GM18498 (cell line): Measurements from ENCODE around the gene LRG1.

Experiments used
- ATAC-seq: cut with Tn5 transposase; IDR thresholded peaks from one replicate; pipeline ENCODE4 v1.9.1; 2021; ENCODE audit warnings: mild to moderate bottlenecking, moderate library complexity; ENCODE audit not compliant: unreplicated experiment

The LRG1 gene

DNA sequence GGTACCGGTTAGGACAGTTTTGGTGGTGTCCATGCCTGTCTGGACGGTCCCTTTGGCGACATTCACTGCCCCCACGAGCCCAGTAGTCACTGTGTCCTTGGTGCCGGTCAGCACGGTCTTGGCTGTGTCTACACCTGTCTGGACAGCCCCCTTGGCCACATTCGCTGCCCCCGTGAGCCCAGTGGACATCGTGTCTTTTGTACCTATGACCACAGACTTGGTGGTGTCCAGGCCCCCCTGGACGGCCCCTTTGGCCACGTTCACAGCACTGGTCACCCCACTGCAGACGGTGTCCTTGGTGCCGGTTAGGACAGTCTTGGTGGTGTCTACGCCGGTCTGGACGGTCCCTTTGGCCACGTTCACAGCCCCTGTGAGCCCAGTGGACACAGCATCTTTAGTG is 27.8 kb downstream of the LRG1 start:
- ATAC-seq: no peak

GRCh38 chr19:4511300-4512054 is 28.4 kb downstream of the LRG1 start:
- no peak for ATAC-seq

GRCh38 chr19:4510435-4511255 is 29.2 kb downstream of the LRG1 start:
- no peak for ATAC-seq

DNA sequence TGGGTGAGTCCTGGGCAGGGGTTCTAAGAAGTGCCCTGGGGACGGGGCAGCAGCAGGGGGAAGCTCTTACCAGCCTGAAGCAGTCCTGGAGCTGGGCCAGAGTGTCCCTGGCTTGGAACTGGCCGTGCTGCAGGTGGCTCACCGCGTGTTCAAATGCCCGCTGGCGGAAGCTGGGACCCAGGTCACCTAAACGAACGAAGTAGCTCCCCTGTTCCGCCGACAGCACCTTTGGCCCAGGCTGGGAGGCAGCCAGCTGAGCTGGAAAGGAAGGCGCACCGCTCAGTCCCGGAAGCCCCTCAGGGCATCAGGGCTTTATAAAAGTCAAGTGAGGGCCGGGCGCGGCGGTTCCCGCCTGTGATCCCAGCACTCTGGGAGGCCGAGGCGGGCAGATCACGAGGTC is 31.1 kb downstream of the LRG1 start:
- ATAC-seq: no peak

DNA sequence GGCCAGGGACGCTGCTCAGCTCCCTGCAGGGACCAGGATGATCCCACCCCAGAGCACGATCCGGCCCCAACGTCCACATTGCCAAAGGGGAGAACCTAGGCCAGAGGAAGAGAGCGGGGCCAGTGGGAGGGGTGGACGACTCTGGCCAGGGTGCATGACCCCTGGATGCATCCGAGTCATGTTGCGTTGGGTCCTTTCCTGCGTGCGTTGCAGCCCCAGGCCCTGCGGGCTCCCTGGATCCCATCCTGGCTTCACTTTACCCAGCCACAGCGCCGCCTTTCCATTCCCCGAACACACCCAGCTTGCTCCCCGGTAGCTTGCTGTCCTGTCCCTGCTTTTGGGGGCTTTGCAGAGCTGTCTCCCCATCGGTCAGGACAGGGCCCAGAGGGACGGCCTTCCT is 32.0 kb downstream of the LRG1 start:
- no peak for ATAC-seq

DNA sequence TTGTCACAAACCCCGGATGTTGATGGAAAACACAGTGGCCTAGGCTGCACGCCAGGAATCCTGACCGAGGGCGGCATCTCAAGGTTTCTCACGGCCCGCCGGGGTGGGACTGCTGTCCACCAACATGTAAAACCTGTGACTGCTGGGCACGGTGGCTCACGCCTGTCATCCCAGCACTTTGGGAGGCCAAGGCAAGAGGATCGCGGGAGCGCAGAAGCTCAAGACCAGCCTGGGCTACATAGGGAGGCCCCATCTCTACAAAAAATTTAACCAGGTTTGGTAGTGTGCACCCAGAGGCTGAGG is 32.7 kb downstream of the LRG1 start:
- no peak for ATAC-seq

DNA sequence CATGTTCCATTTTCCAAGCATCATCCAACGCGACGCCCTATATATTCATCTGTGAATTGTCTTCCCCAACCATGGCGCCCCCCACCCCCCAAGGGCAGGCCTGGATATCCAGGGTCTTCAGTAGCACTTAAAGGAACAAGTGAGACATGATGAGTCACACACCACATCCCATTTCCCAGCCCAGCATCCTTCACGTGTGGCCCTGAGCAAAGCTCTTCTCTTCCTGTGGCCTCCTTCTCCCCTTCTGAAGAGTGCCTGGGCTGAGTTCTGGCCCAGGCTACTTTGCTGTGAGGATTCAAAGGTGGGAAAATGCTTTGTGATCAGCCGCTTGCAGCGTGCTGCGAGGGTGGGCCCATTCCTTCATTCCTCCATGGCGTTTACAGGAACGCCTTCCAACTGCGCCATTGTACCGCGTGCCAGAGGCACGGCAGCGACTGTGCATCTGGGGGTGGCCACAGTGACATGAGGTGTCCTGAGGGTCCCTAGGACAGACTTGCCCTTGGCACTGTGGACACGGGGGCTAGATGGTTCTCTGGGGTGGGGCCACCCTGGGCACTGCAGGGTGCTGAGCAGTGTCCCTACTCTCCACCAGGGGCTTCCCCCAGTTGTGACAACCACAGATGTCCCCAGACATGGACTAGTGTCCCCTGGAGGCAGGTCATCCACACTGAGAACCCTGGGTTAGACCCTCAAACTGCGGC is 33.2 kb downstream of the LRG1 start:
- ATAC-seq: no peak

DNA sequence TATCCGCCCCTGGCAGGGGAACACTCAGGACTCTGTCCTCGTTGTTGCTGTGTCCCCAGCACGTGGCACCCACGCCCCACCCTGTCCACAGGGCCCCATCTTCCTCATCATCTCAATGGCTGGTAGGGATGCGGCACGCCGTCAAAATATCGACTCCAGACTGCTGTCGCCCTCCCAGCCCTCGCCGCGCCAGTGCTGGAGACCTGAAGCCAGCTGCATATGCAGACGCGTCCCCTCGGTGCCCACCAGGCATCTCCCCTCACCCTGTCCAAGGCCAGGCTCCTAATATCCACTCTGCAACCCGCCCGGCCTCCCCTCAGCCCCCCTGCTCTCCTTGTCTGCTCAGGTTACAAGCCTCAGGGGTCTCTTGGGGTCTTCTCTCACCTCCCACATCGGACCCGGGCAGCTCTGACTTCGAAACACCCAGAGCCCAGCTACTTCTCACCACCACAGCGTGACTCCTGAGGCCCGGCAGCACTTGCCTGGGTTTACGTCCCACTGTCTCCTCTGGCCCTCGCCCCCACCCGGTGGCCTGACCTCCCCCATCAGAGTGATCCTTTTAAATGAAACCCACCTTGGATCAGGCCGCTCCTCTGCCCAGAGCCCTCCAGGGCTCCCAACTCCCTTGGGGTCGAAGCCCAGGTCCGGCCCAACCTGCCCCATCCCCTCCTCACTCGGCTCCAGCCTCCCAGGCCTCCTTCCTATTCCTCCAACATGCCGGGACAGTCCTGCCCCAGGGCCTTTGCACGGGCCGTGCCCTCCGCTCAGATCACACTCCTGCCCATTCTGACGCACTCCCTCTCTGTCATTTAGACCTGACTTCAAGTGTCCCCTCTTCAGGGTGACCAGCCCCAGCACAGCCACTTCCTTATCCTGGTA is 34.0 kb downstream of the LRG1 start:
- no peak for ATAC-seq

DNA sequence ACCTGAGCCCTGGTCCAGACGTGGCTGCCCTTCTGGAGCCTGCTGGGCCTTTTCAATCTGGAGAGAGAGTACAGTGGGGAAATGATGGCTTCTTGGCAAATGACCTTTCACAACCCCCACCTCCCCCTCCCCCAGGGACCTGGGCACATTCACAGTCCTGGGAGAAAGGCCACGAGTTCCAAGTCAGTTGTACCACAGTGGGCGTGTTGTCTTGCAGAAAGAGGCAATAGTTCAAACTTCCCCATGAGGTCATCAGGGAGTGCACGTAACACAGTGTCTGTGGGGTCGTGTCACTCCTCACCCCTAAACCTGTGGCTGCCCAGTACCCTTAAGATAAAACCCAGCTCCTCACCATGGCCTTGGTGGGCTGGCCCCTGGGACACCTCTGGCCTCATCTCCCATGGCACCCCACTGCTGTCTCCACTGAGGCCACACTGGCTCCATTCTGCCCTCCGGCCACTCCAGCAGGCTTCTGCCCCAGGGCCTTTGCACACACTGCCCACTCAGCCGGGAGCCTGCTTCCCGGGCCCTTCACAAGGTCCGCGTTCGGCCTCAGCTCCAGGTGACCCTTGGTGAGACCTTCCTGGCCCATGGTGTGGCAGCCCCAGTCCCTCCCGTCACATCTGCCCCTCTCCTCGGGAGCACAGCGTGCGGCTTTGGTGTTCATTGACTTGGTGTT is 34.8 kb downstream of the LRG1 start:
- ATAC-seq: no peak

- ATAC-seq: no peak
Measured at GRCh38 chr19:4504297-4504701, 35.5 kb downstream of the LRG1 start.

GRCh38 chr19:4503825-4504170 is 36.0 kb downstream of the LRG1 start:
- ATAC-seq: no peak

GRCh38 chr19:4503132-4503824 is 36.6 kb downstream of the LRG1 start:
- no peak for ATAC-seq

GRCh38 chr19:4502282-4503131 is 37.3 kb downstream of the LRG1 start:
- no peak for ATAC-seq

GRCh38 chr19:4501691-4502090 is 38.1 kb downstream of the LRG1 start:
- ATAC-seq: no peak

GRCh38 chr19:4500841-4501591 is 38.8 kb downstream of the LRG1 start:
- ATAC-seq: no peak

- no peak for ATAC-seq
Measured at GRCh38 chr19:4499855-4500254, 40.0 kb downstream of the LRG1 start.

DNA sequence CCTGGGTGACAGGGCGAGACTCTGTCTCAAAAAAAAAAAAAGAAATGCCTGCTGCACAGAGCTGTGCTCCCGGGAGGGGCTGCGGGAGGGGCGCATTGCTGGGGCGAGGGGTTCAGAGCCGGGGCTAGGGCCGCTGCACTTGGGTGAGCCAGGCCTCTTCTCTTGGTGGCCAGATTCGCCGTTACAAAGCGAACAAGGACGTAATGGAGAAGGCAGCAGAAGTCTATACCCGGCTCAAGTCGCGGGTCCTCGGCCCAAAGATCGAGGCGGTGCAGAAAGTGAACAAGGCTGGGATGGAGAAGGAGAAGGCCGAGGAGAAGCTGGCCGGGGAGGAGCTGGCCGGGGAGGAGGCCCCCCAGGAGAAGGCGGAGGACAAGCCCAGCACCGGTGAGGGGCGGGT is 40.5 kb downstream of the LRG1 start:
- ATAC-seq: no peak

- no peak for ATAC-seq
Measured at GRCh38 chr19:4498694-4499093, 41.1 kb downstream of the LRG1 start.
